D721Med (cell line): ENCODE data around the gene PANK2.
A peak's percentile ranks its signal among the peaks of the same experiment; 100 is the strongest.
"Not testable (repeated sequence)": the region's sequence is repeated elsewhere in the genome, so short reads cannot be mapped to it uniquely, and the experiment has no call there.

Source experiments
- DNase-seq: peaks from one replicate; pipeline ENCODE4 v3.0.0; 2011; ENCODE audit warnings: low spot score; ENCODE audit not compliant: insufficient read length
- FAIRE-seq: peaks from 2 replicates; lab custom pipeline; 2011; peaks lifted over from hg19 to GRCh38; lab: Jason Lieb, UNC
- CTCF ChIP-seq: IDR thresholded peaks from 2 replicates; pipeline ENCODE4 v1.5.1; 2012; ENCODE audit warnings: mild to moderate bottlenecking, control low read depth; ENCODE audit not compliant: insufficient read depth; ENCODE audit errors: missing control alignments

The PANK2 gene

GRCh38 chr20:3888622-3889488 is at the start of gene PANK2:
Gene PANK2, plus strand, starts transcription at chr20:3889387.
- peak; percentile 49 for TF ChIP-seq CTCF
- DNase-seq (peak; percentile 87), FAIRE-seq (no peak)

GRCh38 chr20:3840201-3840600 is 49.0 kb upstream of the PANK2 start:
- not testable (repeated sequence) for FAIRE-seq, DNase-seq

DNA sequence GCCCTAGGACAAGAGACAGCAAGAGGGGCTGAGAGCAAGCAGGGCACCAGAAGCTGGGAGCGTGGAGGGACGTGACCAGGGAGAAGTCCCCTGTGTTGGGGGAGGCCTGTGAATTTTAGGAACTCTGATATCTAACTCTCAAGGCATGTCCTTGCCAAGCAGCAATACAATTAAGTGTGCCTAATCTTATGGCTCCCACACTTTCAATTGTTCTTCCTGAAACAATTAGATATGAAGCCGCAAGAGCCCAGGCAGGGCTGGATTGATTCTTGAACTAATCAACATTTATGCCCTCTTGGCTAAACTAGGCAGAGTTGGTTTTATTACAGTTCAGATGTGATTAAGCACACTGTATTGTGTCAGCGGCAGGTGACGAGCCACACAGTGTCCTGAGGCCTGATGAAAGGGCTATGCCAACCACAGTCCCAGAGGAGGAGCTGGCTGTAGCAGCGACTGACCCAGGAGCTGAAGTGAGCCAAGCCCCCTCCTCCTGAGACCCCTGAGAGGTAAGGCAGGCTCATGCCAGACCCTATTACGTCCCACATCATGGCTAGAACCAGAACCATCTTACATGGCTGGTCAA is 46.7 kb upstream of the PANK2 start:
- DNase-seq (no peak), FAIRE-seq (no peak)
- no peak for TF ChIP-seq CTCF

DNA sequence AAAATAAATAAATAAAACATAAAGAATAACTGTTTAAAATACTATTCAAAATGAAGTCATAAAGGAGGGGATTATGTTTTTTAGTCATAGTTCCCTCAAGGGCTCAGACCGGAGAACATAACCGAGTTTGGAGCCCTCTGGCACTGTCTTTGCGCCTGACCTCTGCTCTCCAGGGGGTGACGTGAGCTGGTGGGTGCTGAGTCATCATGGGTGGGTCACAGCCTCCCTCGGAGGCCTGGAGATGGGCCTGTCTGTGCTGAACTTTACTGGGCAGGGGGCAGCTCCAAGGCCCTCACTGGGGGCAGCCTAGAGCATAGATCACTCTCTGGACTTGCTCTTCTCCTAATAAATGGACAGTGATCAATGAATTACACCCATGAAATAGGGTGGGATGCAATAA is 45.7 kb upstream of the PANK2 start:
- FAIRE-seq (no peak), DNase-seq (no peak)
- no peak for TF ChIP-seq CTCF

- not testable (repeated sequence) for FAIRE-seq, DNase-seq
These were observed 45.1 kb upstream of the PANK2 start for GRCh38 chr20:3843990-3844619.

DNA sequence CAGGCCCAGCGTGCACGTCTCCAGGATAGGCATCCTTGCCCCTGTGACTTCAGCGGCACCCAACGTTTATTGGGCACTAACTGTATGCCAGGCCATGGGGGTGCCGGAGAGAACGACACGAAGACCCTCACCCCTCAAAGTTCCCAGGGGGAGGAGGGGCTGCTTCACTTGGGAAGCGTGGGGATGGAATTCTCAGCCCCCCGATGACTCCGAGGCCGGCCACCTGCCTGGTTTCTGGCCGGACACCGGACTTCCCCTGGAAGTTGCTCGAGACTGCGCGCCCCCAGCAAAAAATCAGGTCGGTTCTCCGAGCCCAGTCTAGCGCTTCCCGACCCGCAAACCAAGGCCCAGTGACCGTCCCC is 42.8 kb upstream of the PANK2 start:
- no peak for TF ChIP-seq CTCF
- FAIRE-seq (no peak), DNase-seq (no peak)

DNA sequence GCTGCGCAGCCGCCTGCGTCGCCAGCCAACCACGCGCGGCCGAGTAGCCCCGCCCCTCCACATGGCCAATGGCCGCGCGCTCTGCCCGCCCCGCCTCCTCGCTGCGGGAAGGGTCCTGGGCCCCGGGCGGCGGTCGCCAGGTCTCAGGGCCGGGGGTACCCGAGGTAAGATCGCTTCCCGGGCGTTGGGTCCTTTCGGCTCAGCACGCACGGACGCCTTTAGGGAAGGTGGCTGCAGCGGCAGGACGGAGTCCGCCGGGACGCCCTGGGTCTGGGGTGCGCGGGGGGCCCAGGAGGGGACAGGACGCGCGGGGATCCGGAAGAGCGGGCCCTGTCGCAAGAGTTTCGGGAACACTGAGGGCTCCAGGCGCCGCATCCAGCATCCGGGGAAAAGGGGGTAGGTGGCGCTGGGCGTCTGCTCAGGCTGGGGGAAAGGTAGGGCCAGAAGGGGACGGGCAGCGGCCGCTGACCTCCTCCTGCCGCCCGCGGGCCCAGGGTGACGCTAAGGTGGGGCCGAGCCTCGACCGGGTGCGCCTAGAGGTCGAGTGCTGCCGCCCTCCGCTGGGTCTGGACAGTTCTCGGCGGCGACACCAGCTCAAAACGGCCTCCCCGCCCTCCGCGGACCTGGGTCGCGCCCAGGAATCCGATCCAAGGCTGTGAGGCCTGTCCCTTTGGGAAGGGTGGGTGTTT is 42.3 kb upstream of the PANK2 start, which contains the start of gene MAVS:
Gene MAVS (plus strand): TSS at position 95 of the 689 bp plus-strand sequence. CDS start 7,791 bp downstream, outside the sequence.
- DNase-seq (peak; percentile 71), FAIRE-seq (no peak)
- TF ChIP-seq CTCF: no peak
